ENCODE data around the gene LSM12. TPM values are rescaled to one million over a fixed set of nuclear protein-coding genes. Genes with fewer than 3 reads are reported as not detected.
"Not testable (repeated sequence)": the region's sequence is repeated elsewhere in the genome, so short reads cannot be mapped to it uniquely, and the experiment has no call there.

Gene LSM12
- total RNA-seq, 1 experiment from 2014 or later = 49.8 TPM

- peak; percentile 16 for DNase-seq (ENCODE audit: low spot score)
Observed at GRCh38 chr17:44044071-44044470, 22.4 kb downstream of the LSM12 start.

GRCh38 chr17:44043272-44043696, 23.2 kb downstream of the LSM12 start:
- no peak for DNase-seq (ENCODE audit: low spot score)

GRCh38 chr17:44039829-44040635, 26.4 kb downstream of the LSM12 start:
- no peak for DNase-seq (ENCODE audit: low spot score)

- no peak for DNase-seq (ENCODE audit: low spot score)
Observed at GRCh38 chr17:44038604-44039011, 27.9 kb downstream of the LSM12 start.

- no peak for DNase-seq (ENCODE audit: low spot score)
Observed at GRCh38 chr17:44037471-44037870, 29.0 kb downstream of the LSM12 start.

- not testable (repeated sequence) for DNase-seq (ENCODE audit: low spot score)
Observed at GRCh38 chr17:44034688-44035087, 31.8 kb downstream of the LSM12 start.

GRCh38 chr17:44033861-44034408, 32.5 kb downstream of the LSM12 start:
- DNase-seq (ENCODE audit: low spot score) = no peak

- DNase-seq (ENCODE audit: low spot score) = no peak
Observed at GRCh38 chr17:44030482-44030881, 36.0 kb downstream of the LSM12 start.

- DNase-seq (ENCODE audit: low spot score) = no peak
Observed at GRCh38 chr17:44029736-44030135, 36.7 kb downstream of the LSM12 start.

- no peak for DNase-seq (ENCODE audit: low spot score)
Observed at GRCh38 chr17:44024853-44025252, 41.6 kb downstream of the LSM12 start.

GRCh38 chr17:44024271-44024663, 42.2 kb downstream of the LSM12 start:
- DNase-seq (ENCODE audit: low spot score) = no peak

GRCh38 chr17:44023545-44024270, 42.8 kb downstream of the LSM12 start:
- DNase-seq (ENCODE audit: low spot score) = no peak

GRCh38 chr17:44022246-44022645, 44.2 kb downstream of the LSM12 start:
- DNase-seq (ENCODE audit: low spot score) = no peak

- not testable (repeated sequence) for DNase-seq (ENCODE audit: low spot score)
Observed at GRCh38 chr17:44021227-44021626, 45.2 kb downstream of the LSM12 start.

- DNase-seq (ENCODE audit: low spot score) = peak; percentile 93
Observed at GRCh38 chr17:44014437-44015172, 51.9 kb downstream of the LSM12 start, which contains the start of gene TMEM101. TMEM101 (minus strand) TSS chr17:44014963; CDS start chr17:44014952, 11 bp downstream.

GRCh38 chr17:44014133-44014436, 52.4 kb downstream of the LSM12 start:
- DNase-seq (ENCODE audit: low spot score) = no peak

- DNase-seq (ENCODE audit: low spot score) = no peak
Observed at GRCh38 chr17:44012874-44013273, 53.6 kb downstream of the LSM12 start.

GRCh38 chr17:44012391-44012790, 54.1 kb downstream of the LSM12 start:
- DNase-seq (ENCODE audit: low spot score) = no peak

GRCh38 chr17:44011876-44012275, 54.6 kb downstream of the LSM12 start:
- DNase-seq (ENCODE audit: low spot score) = no peak

- DNase-seq (ENCODE audit: low spot score) = no peak
Observed at GRCh38 chr17:44010966-44011647, 55.4 kb downstream of the LSM12 start.

- no peak for DNase-seq (ENCODE audit: low spot score)
Observed at GRCh38 chr17:44008205-44008909, 58.1 kb downstream of the LSM12 start.
